Chondrocyte (in vitro differentiated cells): Measurements from ENCODE around the gene ENTR1. TPM values are rescaled to one million over a fixed set of nuclear protein-coding genes. Genes with fewer than 3 reads are reported as not detected.

Experiments used
- DNase-seq: peaks from one replicate; pipeline ENCODE4 v3.0.0; 2021; ENCODE audit warnings: mixed read lengths, low spot score
- H3K27ac Mint-ChIP-seq: one replicate; pipeline ENCODE4 v1.8.0; 2021; ENCODE audit warnings: mild to moderate bottlenecking, moderate library complexity, mixed read lengths; ENCODE audit not compliant: unreplicated experiment
- H3K27me3 Mint-ChIP-seq: 2 replicates; pipeline ENCODE4 v1.8.0; 2021; ENCODE audit warnings: low read depth, mixed read lengths
- H3K36me3 Mint-ChIP-seq: 2 replicates; pipeline ENCODE4 v1.8.0; 2021; ENCODE audit warnings: low read depth, mixed read lengths
- H3K4me1 Mint-ChIP-seq: 2 replicates; pipeline ENCODE4 v1.8.0; 2021; ENCODE audit warnings: low read depth, mild to moderate bottlenecking, mixed read lengths
- H3K4me3 Mint-ChIP-seq: one replicate; pipeline ENCODE4 v1.8.0; 2021; ENCODE audit warnings: mild to moderate bottlenecking, moderate library complexity, mixed read lengths; ENCODE audit not compliant: unreplicated experiment
- H3K9me3 Mint-ChIP-seq: 2 replicates; pipeline ENCODE4 v1.8.0; 2021; ENCODE audit warnings: low read depth, mixed read lengths
- CTCF ChIP-seq: fragments of 200-600 bp; sonication (generic); IDR thresholded peaks from 2 replicates; pipeline ENCODE4 v1.5.0; 2021; ENCODE audit warnings: antibody characterized with exemption, mild to moderate bottlenecking, moderate library complexity
- total RNA-seq: library from RNA; stranded (reverse); gene quantifications from 3 replicates; pipeline ENCODE4 v1.2.1, GENCODE V29; 2021

Gene ENTR1
- total RNA-seq, 1 donor from 2014 or later: 49.6 TPM

- DNase-seq: no peak
- Mint-ChIP-seq H3K4me3 (no peak overlapping the region), H3K27me3 (no peaks in the 10 kb centered on the region), H3K9me3 (no peaks in the 10 kb centered on the region), H3K27ac (no peak overlapping the region), H3K4me1 (no peaks in the 10 kb centered on the region), H3K36me3 (peaks cover 3% of the 10 kb centered on the region)
- no peak for TF ChIP-seq CTCF
Observed at GRCh38 chr9:136379003-136379287, 31.5 kb downstream of the ENTR1 start.

GRCh38 chr9:136378170-136379002 lies 32.0 kb downstream of the ENTR1 start:
- H3K36me3 Mint-ChIP-seq: peaks cover 2% of the 10 kb centered on the region
- TF ChIP-seq CTCF: no peak
- H3K9me3 Mint-ChIP-seq: no peaks in the 10 kb centered on the region
- no peak overlapping the region for H3K4me3 Mint-ChIP-seq
- peaks cover under 1% of the 10 kb centered on the region for H3K4me1 Mint-ChIP-seq
- H3K27me3 Mint-ChIP-seq: no peaks in the 10 kb centered on the region
- DNase-seq: no peak
- no peak overlapping the region for H3K27ac Mint-ChIP-seq

- no peak for DNase-seq
- Mint-ChIP-seq H3K4me1 (peaks cover 9% of the 10 kb centered on the region), H3K27ac (no peak overlapping the region), H3K9me3 (no peaks in the 10 kb centered on the region), H3K27me3 (no peaks in the 10 kb centered on the region), H3K4me3 (no peak overlapping the region), H3K36me3 (peaks cover 1% of the 10 kb centered on the region)
- no peak for TF ChIP-seq CTCF
Observed at GRCh38 chr9:136377341-136378169, 32.9 kb downstream of the ENTR1 start.

GRCh38 chr9:136376457-136376856 lies 34.0 kb downstream of the ENTR1 start:
- TF ChIP-seq CTCF: no peak
- H3K4me1 Mint-ChIP-seq: peaks cover 14% of the 10 kb centered on the region

GRCh38 chr9:136375096-136375495 lies 35.3 kb downstream of the ENTR1 start:
- Mint-ChIP-seq H3K36me3 (no peaks in the 10 kb centered on the region), H3K9me3 (no peaks in the 10 kb centered on the region), H3K4me3 (no peak overlapping the region), H3K27ac (no peak overlapping the region), H3K27me3 (no peaks in the 10 kb centered on the region), H3K4me1 (peaks cover 14% of the 10 kb centered on the region)
- no peak for TF ChIP-seq CTCF
- no peak for DNase-seq

More at GRCh38 chr9:136376457-136376856, 34.0 kb downstream of the ENTR1 start:
- Mint-ChIP-seq H3K9me3 (no peaks in the 10 kb centered on the region), H3K27ac (no peak overlapping the region), H3K27me3 (no peaks in the 10 kb centered on the region), H3K36me3 (no peaks in the 10 kb centered on the region), H3K4me3 (no peak overlapping the region)
- no peak for DNase-seq
